GM12875 (cell line): ENCODE results near the gene BBS9.

Experiments used
- H3K4me3 ChIP-seq: one replicate; pipeline ENCODE4 v1.5.1; 2011; ENCODE audit warnings: low read depth, low read length, control low read depth
- TF ChIP-seq, protein P1 (sequence below): IDR thresholded peaks from 2 replicates; pipeline ENCODE4 v1.5.1; 2011; ENCODE audit warnings: low read depth, mild to moderate bottlenecking, control low read depth, inconsistent platforms, low read length, moderate library complexity, borderline replicate concordance; ENCODE audit not compliant: insufficient read depth

BBS9 gene

DNA sequence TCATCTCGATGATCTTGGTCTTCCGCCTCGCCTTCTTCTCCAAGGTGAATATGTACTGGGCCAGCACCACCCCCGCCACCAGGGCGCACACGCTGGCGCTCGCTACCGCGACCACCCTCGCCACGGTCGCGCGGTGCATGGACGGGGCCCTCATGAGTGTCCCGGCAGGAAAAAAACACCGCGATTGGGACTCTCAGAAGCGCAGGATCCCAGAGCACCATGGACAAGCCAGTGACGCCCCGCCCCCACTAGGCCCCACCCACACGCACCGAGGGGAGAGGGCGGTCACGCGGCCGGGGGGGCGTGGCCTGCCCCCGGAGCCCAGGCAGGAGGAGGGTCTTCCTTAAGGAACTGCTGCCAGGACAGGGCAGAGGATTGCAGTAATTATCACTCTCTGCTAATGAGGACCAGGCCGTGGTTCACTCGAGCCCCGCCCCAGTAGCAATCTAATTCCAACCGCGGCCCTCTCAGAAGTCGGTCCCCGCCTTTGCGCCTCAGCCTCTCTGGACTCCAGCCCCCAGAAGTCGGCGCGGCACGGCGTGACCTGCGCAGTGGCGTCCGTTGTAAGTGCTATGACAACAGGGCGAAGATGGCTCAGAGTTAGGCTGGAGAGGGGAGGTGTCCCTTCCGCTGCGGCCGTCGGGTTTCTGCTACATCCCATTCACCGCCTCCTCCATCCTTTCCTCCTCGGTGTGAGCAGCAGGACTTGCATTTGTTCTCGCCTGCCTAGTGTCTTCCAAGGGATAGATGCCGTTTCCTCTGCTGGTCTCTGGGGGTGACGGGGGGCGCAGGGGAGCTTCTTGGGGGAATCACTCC, at the start of gene BBS9:
TSS of gene BBS9 (plus strand) at position 575 of the 816 bp plus-strand sequence. CDS start 16,689 bp downstream, outside the sequence.
- peak within 1 kb of the TSS; percentile 68 for H3K4me3 ChIP-seq
- TF ChIP-seq, protein P1, sequence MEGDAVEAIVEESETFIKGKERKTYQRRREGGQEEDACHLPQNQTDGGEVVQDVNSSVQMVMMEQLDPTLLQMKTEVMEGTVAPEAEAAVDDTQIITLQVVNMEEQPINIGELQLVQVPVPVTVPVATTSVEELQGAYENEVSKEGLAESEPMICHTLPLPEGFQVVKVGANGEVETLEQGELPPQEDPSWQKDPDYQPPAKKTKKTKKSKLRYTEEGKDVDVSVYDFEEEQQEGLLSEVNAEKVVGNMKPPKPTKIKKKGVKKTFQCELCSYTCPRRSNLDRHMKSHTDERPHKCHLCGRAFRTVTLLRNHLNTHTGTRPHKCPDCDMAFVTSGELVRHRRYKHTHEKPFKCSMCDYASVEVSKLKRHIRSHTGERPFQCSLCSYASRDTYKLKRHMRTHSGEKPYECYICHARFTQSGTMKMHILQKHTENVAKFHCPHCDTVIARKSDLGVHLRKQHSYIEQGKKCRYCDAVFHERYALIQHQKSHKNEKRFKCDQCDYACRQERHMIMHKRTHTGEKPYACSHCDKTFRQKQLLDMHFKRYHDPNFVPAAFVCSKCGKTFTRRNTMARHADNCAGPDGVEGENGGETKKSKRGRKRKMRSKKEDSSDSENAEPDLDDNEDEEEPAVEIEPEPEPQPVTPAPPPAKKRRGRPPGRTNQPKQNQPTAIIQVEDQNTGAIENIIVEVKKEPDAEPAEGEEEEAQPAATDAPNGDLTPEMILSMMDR: peak; percentile 10; the same call in 1 of the 2 replicates

DNA sequence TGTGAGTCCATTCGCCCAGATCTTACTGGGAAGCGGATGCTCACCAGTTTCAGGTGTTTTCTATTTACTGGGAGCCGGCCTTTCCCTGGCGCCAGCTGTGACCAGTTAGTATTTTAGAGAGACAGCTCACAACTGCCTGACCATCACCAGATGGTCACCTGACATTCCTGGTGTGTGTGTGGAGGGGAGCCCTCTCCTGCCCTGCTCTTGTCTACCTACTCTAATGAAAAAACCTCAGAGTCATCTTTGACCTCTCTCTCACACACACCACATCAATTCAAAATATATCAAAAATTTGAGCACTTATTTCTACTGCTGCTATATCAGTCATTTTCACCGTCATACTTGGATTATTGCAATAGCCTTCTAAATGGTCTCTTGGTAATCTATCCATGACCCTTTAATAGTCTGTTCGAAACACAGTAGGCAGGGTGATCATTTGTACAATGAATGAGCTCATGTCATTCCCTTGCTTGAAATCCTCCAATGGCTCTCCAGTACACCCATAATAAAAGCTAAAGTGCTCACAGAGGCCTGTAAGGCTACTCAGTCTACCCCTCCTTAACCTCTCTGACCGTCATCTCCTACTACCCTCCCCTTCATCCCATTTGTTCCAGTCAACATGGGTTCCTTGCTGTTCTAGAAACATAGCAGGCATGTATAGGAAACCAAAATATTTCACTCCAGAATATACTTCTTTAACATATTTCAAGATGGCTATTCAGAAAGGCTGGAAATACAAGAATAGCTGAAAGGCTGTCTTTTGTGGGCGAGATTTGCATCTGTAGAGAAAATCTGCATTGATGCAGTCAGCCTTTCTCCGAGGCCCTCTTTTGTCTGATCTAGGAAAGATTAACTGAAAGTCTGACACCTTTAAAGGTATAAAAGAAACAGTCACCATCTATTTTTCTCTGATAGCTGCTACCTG, 49.3 kb upstream of the BBS9 start:
- TF ChIP-seq, protein P1: no peak
- no peak overlapping the region for H3K4me3 ChIP-seq

DNA sequence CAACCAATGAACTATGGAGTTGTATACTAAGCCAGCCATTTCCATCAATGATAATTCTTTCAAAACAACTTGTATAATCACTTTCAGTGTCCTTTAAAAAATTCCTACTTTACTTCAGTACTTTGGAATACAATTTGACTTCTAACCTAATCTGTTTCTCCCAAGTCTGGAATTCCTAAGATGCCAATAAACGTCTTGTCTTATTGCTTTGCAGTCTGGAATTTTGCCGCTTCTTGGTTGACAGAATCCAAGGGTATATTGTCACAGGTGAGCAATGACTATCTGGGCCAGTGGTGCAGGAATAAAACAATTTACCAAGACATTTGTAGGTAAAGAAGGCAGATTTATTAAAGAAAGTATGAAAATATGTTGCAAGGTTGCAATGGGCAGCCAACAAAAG, 42.0 kb upstream of the BBS9 start:
- TF ChIP-seq, protein P1: no peak
- no peak overlapping the region for H3K4me3 ChIP-seq

DNA sequence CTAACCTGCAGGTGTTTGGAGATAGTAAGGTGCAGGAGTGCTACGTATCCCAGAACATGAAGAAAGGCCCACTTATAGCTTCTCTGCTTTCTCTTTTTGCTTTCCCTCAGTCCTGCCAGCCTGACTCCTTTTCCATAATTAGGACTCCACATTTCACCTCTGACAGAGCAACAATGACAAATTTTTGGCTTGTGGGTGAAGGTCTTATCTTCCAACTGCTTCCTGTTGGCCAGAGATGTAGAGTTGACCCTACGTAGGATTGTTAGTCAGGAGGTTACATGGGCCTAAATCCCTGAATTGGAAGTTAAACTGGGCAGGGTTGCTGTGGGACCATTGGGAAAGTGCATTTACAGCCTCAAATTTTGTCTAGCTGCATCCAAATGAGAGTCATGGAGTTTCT, 41.5 kb upstream of the BBS9 start:
- TF ChIP-seq, protein P1: no peak
- H3K4me3 ChIP-seq: no peak overlapping the region

DNA sequence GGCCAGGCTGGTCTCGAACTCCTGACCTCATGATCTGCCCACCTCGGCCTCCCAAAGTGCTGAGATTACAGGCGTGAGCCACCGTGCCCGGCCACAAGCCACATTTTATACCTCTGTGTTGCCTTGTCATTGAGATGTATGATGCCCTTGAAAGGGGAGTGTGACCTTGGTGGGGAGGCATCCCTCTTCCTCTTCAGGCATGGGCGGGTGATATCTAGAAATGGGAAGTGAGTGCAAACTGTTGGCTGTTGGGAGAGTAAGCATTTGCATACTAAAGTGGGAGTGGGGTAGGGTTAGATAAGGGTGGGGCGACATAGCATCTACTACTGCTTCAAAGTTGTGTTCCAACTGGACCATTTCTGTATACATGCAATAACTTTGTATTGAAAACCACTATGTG, 40.2 kb upstream of the BBS9 start:
- no peak overlapping the region for H3K4me3 ChIP-seq
- TF ChIP-seq, protein P1: no peak

DNA sequence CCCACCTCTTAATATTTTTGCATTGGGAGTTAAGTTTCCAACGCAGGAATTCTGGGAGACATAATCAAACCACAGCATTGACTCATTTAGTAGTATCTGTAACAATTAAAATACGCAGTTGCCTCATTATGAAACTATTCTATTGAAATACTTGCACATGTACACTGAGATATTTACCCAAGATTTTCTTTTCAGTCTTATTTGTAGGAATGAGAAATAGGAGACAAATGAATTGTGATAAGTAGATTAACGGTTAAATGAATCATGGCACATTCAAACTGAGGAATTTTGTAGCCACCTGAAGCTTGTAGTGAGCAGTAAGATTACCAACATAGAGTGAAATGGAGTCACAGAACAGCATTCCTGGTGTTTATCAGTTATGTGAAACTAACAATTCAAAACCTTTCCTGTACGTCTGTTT, 38.2 kb upstream of the BBS9 start:
- no peak overlapping the region for H3K4me3 ChIP-seq
- TF ChIP-seq, protein P1: no peak
